HepG2 (cell line): ENCODE data around the gene HLF. TPM values are rescaled to one million over a fixed set of nuclear protein-coding genes. Genes with fewer than 3 reads are reported as not detected.
A peak's percentile ranks its signal among the peaks of the same experiment; 100 is the strongest.

ENCODE experiments used
- ATAC-seq: fragments of 200-7000 bp; cut with Tn5 transposase; 3 replicates; pipeline ENCODE4 v1.9.1; 2020; ENCODE audit warnings: mild to moderate bottlenecking, moderate library complexity
- BruUV-seq: library from RNA; stranded (reverse); fragments of 400-500 nt; replicated peaks from 2 replicates; lab custom pipeline; 2021; lab: Mats Ljungman, UMichigan
- CTCF ChIA-PET: fragments of 300-600 bp; formaldehyde crosslinking; extraction: SDS; loops from one replicate; lab custom pipeline; 2021; ENCODE audit warnings: low total read pairs, inconsistent platforms, low intra/inter-chr PET ratio; lab: Yijun Ruan, JAX
- POLR2A ChIA-PET: fragments of 350-600 bp; sonication (Branson Sonifier 250); formaldehyde crosslinking; loops from one replicate; lab custom pipeline; 2020; ENCODE audit warnings: antibody characterized with exemption, inconsistent platforms; lab: Yijun Ruan, JAX
- DNase-seq: peaks from one replicate; pipeline ENCODE4 v3.0.0-alpha.2; 2015; ENCODE audit warnings: low spot score
- FAIRE-seq: peaks from 3 replicates; lab custom pipeline; 2011; peaks lifted over from hg19 to GRCh38; lab: Jason Lieb, UNC
- H2AFZ ChIP-seq: one replicate; pipeline ENCODE4 v1.6.1; 2011; ENCODE audit warnings: low read length, inconsistent platforms
- H3K27ac ChIP-seq: fragments of 300-600 bp; 3 replicates; pipeline ENCODE4 v1.8.0; 2011; ENCODE audit warnings: mixed run types, mild to moderate bottlenecking, mixed read lengths, low read length, inconsistent platforms; ENCODE audit not compliant: insufficient read depth; ENCODE audit errors: extremely low read length
- H3K27me3 ChIP-seq, 2 experiments: fragments of 200-600 bp in 1 of 2; 2 replicates in 1 of 2; 3 replicates in 1 of 2; pipeline versions ENCODE4 v1.6.0 to v1.8.0; 2011; ENCODE audit warnings: low read length in 2 of 2, mild to moderate bottlenecking in 2 of 2, moderate library complexity in 2 of 2, inconsistent platforms in 1 of 2; ENCODE audit not compliant: insufficient read depth in 2 of 2, control insufficient read depth in 1 of 2
- H3K36me3 ChIP-seq, 2 experiments: fragments of 200-600 bp in 1 of 2; replicated peaks in 1 of 2; 2 replicates in 1 of 2; 3 replicates in 1 of 2; pipeline versions ENCODE4 v1.5.1 to v1.8.0; 2011; ENCODE audit warnings: low read length in 2 of 2, inconsistent platforms in 1 of 2; ENCODE audit not compliant: insufficient read depth in 2 of 2, control insufficient read depth in 1 of 2
- H3K4me1 ChIP-seq: 2 replicates; pipeline ENCODE4 v1.5.1; 2012; ENCODE audit warnings: low read length, inconsistent platforms; ENCODE audit not compliant: insufficient read depth
- H3K4me2 ChIP-seq: 2 replicates; pipeline ENCODE4 v1.6.0; 2011; ENCODE audit warnings: low read depth, low read length, inconsistent platforms
- H3K4me3 ChIP-seq, 3 experiments: fragments of 200-600 bp in 1 of 3; sonication (generic), shearing (Covaris generic) in 1 of 3; replicated peaks in 1 of 3; 2 replicates each; pipeline ENCODE4 v1.5.1; 2011 to 2016; ENCODE audit warnings: low read length in 3 of 3, inconsistent platforms in 2 of 3, low read depth in 2 of 3, mild to moderate bottlenecking in 2 of 3, control low read depth in 1 of 3, mixed read lengths in 1 of 3; ENCODE audit not compliant: insufficient read depth in 1 of 3
- H3K79me2 ChIP-seq: one replicate; pipeline ENCODE4 v1.6.1; 2011; ENCODE audit warnings: low read length, inconsistent platforms; ENCODE audit not compliant: insufficient read depth
- H3K9ac ChIP-seq: 2 replicates; pipeline ENCODE4 v1.6.0; 2011; ENCODE audit warnings: mild to moderate bottlenecking, low read depth, low read length, inconsistent platforms; ENCODE audit not compliant: insufficient read depth
- H3K9me3 ChIP-seq: 2 replicates; pipeline ENCODE4 v1.5.1; 2012; ENCODE audit warnings: mild to moderate bottlenecking, low read length
- H4K20me1 ChIP-seq: 2 replicates; pipeline ENCODE4 v1.6.0; 2011; ENCODE audit warnings: inconsistent platforms, mild to moderate bottlenecking, low read length, moderate library complexity; ENCODE audit not compliant: insufficient read depth
- FOXA3 ChIP-seq: IDR thresholded peaks from 2 replicates; pipeline ENCODE4 v1.6.1; 2016; ENCODE audit warnings: missing genetic modification reagents, missing compliant biosample characterization
- GABPB1 ChIP-seq: IDR thresholded peaks from 2 replicates; pipeline ENCODE4 v1.6.1; 2016; ENCODE audit warnings: mild to moderate bottlenecking, missing genetic modification reagents, moderate library complexity, missing compliant biosample characterization
- MZF1 ChIP-seq: sonication (generic); formaldehyde crosslinking; IDR thresholded peaks from 2 replicates; pipeline ENCODE4 v1.8.1; 2023; ENCODE audit warnings: mild to moderate bottlenecking, missing genetic modification reagents, borderline replicate concordance
- SIN3A ChIP-seq: IDR thresholded peaks from 2 replicates; pipeline ENCODE4 v1.6.1; 2011; ENCODE audit warnings: low read depth, mild to moderate bottlenecking, control low read depth, low read length, borderline replicate concordance
- SOX6 ChIP-seq, 2 experiments: fragments of 450-650 bp in 1 of 2; sonication (generic) in 1 of 2; formaldehyde crosslinking in 1 of 2; IDR thresholded peaks; 2 replicates each; pipeline versions ENCODE4 v1.4.0 to v1.6.1; 2017 to 2020; ENCODE audit warnings: antibody characterized with exemption in 1 of 2, mild to moderate bottlenecking in 1 of 2, missing genetic modification reagents in 1 of 2
- ZFP1 ChIP-seq: IDR thresholded peaks from 2 replicates; pipeline ENCODE4 v1.6.1; 2016
- ZFP90 ChIP-seq: sonication (generic); formaldehyde crosslinking; IDR thresholded peaks from 2 replicates; pipeline ENCODE4 v1.8.0; 2022; ENCODE audit warnings: missing genetic modification reagents, mild to moderate bottlenecking, inconsistent platforms, borderline replicate concordance
- ZNF12 ChIP-seq: sonication (generic); formaldehyde crosslinking; IDR thresholded peaks from 2 replicates; pipeline ENCODE4 v1.5.0; 2020; ENCODE audit warnings: missing genetic modification reagents
- ZNF850 ChIP-seq: sonication (generic); formaldehyde crosslinking; conservative IDR thresholded peaks from 2 replicates; pipeline ENCODE4 v1.9.0; 2021; ENCODE audit warnings: mild to moderate bottlenecking, missing genetic modification reagents
- WGBS: methylation state at CpG from one replicate; pipeline ENCODE4 v1.1.6; 2017; ENCODE audit warnings: low lambda C conversion rate; 5-methylcytosine and 5-hydroxymethylcytosine counted together
- in situ Hi-C: cut with HindIII; loops from 2 replicates; pipeline ENCODE4 v1.10.0; 2017; ENCODE audit warnings: low pct_unique_long_range_greater_than_20kb; ENCODE audit not compliant: extremely low pct_ligation_motif_present
- intact Hi-C: fragments of 100-400 bp; cut with micrococcal nuclease; formaldehyde crosslinking; loops from one replicate; pipeline ENCODE4 v1.10.0; 2022; ENCODE audit not compliant: unreplicated experiment
- polyA plus RNA-seq, 8 experiments: library from polyadenylated mRNA; depleted of rRNA in 3 of 8; stranded (reverse) in 7 of 8; unstranded in 1 of 8; fragments of >200 nt; fragmentation: Illumina TruSeq in 4 of 8; extraction: Trizol in 4 of 8; gene quantifications; 2 replicates each; pipeline versions ENCODE4 v1.2.1 to v1.2.3, GENCODE V29; 2011 to 2016; ENCODE audit warnings: low read depth in 4 of 8, missing spikeins in 1 of 8, mixed read lengths in 1 of 8; ENCODE audit not compliant: insufficient read depth in 1 of 8
- total RNA-seq, 5 experiments: library from RNA; depleted of rRNA; stranded (reverse); fragments of >200 nt; fragmentation: Illumina TruSeq; extraction: Trizol; gene quantifications; 2 replicates each; pipeline ENCODE4 v1.2.3, GENCODE V29; 2016; ENCODE audit warnings: low read depth in 1 of 5
- TF ChIP-seq, protein P1 (sequence below): sonication (generic); formaldehyde crosslinking; IDR thresholded peaks from 2 replicates; pipeline ENCODE4 v1.5.1; 2020; ENCODE audit warnings: mild to moderate bottlenecking, missing genetic modification reagents, moderate library complexity
- TF ChIP-seq, protein P2 (sequence below): sonication (generic); formaldehyde crosslinking; IDR thresholded peaks from 2 replicates; pipeline ENCODE4 v1.5.0; 2020; ENCODE audit warnings: mild to moderate bottlenecking, missing genetic modification reagents
- TF ChIP-seq, protein P3 (sequence below): sonication (generic); formaldehyde crosslinking; IDR thresholded peaks from 2 replicates; pipeline ENCODE4 v1.5.0; 2020; ENCODE audit warnings: mild to moderate bottlenecking, missing genetic modification reagents, borderline replicate concordance
- TF ChIP-seq, protein P4 (sequence below): sonication (generic); formaldehyde crosslinking; IDR thresholded peaks from 2 replicates; pipeline ENCODE4 v1.5.1; 2020; ENCODE audit warnings: missing genetic modification reagents, mild to moderate bottlenecking, borderline replicate concordance
- TF ChIP-seq, protein P5 (sequence below): sonication (generic); formaldehyde crosslinking; IDR thresholded peaks from 2 replicates; pipeline ENCODE4 v1.4.0; 2020; ENCODE audit warnings: missing genetic modification reagents

The HLF gene
- total and polyA plus RNA-seq, 2 of the 13 experiments (the other 11 are each of a cell fraction or from before 2014, with no cell fraction given): 202 to 346 TPM

DNA sequence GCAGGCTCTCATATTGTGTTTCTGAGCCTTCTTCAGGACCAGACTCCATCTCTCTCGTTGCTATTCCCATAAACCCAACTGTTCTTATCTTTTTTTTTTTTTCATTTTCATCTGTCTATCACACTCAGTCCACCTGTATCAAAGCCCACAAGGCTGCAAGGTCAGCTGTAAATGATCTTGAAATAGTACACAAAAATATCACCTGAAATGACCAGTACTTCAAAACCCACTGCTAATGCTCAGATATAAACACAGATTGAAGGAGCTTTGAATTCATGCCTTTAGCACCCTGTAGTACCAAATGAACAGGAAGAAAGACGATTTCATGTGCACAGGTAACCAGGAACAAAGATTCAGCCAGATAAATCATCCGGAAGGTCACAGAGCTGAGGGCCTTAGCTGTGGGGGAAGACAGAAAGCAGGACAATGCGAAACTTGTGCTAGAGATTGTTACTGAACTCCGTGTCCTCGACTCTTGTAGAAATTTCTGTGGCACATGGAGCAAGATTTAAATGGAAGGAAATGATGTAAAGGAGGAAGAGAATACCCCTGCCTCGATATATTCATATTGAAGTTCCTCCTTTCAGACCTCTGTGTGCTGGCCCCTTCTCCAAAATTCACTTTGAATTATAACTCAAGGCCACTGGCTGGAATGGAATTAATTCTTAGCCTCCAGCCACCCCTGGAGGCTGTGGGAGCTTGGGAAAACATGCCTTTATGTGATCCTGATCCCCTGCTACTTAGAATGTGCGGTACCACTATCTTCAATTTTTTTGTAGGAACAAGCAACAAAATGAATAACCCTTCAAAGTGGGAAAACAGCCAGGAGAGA, 4.1 kb downstream of the HLF start:
- DNase-seq (no peak), FAIRE-seq (peak; percentile 12), ATAC-seq (no peak)
- ChIA-PET POLR2A (interaction anchor here (0.9 to 13.8 kb wide), 4 partner anchors 8 to 31 kb away, joined by 3 to 626 read pairs (median 45); no protein-coding TSS in a partner anchor), CTCF (no interaction called here)
- Histone ChIP-seq H3K4me1 (peaks cover 30% of the 10 kb centered on the region), H3K9ac (peak overlapping the region; percentile 97), H2AFZ (no peak overlapping the region), H3K27me3 (peaks cover 0 to 3% of the 10 kb centered on the region in 2 experiments; a peak in 1 of 5 replicates), H4K20me1 (no peaks in the 10 kb centered on the region; the same call in 1 of the 2 replicates), H3K4me2 (peak overlapping the region; percentile 93), H3K36me3 (peaks cover 15 to 57% of the 10 kb centered on the region in 2 experiments), H3K79me2 (peaks cover 89% of the 10 kb centered on the region), H3K9me3 (no peaks in the 10 kb centered on the region), H3K27ac (peak overlapping the region; percentile 84), H3K4me3 (peak overlapping the region; percentile 81 to 93 (median 83))
- BruUV-seq: TSS peak; percentile 54
- intact Hi-C loops (no loop called here), in situ Hi-C loops (no loop called here)
- WGBS: 1% methylated on average over 8 of the region's 8 CpGs
- no peak for TF ChIP-seq ZFP1
- no peak for TF ChIP-seq SIN3A
- TF ChIP-seq, protein P1, sequence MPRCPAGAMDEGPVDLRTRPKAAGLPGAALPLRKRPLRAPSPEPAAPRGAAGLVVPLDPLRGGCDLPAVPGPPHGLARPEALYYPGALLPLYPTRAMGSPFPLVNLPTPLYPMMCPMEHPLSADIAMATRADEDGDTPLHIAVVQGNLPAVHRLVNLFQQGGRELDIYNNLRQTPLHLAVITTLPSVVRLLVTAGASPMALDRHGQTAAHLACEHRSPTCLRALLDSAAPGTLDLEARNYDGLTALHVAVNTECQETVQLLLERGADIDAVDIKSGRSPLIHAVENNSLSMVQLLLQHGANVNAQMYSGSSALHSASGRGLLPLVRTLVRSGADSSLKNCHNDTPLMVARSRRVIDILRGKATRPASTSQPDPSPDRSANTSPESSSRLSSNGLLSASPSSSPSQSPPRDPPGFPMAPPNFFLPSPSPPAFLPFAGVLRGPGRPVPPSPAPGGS (CRISPR knock-in tag): no peak
- TF ChIP-seq MZF1 (CRISPR knock-in tag): no peak
- TF ChIP-seq, protein P2, sequence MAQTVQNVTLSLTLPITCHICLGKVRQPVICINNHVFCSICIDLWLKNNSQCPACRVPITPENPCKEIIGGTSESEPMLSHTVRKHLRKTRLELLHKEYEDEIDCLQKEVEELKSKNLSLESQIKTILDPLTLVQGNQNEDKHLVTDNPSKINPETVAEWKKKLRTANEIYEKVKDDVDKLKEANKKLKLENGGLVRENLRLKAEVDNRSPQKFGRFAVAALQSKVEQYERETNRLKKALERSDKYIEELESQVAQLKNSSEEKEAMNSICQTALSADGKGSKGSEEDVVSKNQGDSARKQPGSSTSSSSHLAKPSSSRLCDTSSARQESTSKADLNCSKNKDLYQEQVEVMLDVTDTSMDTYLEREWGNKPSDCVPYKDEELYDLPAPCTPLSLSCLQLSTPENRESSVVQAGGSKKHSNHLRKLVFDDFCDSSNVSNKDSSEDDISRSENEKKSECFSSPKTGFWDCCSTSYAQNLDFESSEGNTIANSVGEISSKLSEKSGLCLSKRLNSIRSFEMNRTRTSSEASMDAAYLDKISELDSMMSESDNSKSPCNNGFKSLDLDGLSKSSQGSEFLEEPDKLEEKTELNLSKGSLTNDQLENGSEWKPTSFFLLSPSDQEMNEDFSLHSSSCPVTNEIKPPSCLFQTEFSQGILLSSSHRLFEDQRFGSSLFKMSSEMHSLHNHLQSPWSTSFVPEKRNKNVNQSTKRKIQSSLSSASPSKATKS: 0 out of 2 replicates have a peak, but pooled peaks have one; percentile 60
- no peak for TF ChIP-seq ZNF12 (CRISPR knock-in tag)
- TF ChIP-seq, protein P3, sequence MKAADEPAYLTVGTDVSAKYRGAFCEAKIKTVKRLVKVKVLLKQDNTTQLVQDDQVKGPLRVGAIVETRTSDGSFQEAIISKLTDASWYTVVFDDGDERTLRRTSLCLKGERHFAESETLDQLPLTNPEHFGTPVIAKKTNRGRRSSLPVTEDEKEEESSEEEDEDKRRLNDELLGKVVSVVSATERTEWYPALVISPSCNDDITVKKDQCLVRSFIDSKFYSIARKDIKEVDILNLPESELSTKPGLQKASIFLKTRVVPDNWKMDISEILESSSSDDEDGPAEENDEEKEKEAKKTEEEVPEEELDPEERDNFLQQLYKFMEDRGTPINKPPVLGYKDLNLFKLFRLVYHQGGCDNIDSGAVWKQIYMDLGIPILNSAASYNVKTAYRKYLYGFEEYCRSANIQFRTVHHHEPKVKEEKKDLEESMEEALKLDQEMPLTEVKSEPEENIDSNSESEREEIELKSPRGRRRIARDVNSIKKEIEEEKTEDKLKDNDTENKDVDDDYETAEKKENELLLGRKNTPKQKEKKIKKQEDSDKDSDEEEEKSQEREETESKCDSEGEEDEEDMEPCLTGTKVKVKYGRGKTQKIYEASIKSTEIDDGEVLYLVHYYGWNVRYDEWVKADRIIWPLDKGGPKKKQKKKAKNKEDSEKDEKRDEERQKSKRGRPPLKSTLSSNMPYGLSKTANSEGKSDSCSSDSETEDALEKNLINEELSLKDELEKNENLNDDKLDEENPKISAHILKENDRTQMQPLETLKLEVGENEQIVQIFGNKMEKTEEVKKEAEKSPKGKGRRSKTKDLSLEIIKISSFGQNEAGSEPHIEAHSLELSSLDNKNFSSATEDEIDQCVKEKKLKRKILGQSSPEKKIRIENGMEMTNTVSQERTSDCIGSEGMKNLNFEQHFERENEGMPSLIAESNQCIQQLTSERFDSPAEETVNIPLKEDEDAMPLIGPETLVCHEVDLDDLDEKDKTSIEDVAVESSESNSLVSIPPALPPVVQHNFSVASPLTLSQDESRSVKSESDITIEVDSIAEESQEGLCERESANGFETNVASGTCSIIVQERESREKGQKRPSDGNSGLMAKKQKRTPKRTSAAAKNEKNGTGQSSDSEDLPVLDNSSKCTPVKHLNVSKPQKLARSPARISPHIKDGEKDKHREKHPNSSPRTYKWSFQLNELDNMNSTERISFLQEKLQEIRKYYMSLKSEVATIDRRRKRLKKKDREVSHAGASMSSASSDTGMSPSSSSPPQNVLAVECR: no peak; the same call in 1 of the 2 replicates
- no peak for TF ChIP-seq ZFP90 (CRISPR knock-in tag)
- TF ChIP-seq GABPB1 (CRISPR knock-in tag): no peak
- TF ChIP-seq, protein P4, sequence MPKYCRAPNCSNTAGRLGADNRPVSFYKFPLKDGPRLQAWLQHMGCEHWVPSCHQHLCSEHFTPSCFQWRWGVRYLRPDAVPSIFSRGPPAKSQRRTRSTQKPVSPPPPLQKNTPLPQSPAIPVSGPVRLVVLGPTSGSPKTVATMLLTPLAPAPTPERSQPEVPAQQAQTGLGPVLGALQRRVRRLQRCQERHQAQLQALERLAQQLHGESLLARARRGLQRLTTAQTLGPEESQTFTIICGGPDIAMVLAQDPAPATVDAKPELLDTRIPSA (CRISPR knock-in tag): no peak
- TF ChIP-seq ZNF850 (CRISPR knock-in tag): no peak
- no peak for TF ChIP-seq SOX6 (IDR thresholded peaks at IDR 0.05)
- no peak for TF ChIP-seq SOX6 (CRISPR knock-in tag; IDR thresholded peaks at IDR 0.05)
- no peak for TF ChIP-seq FOXA3 (CRISPR knock-in tag)
- TF ChIP-seq, protein P5, sequence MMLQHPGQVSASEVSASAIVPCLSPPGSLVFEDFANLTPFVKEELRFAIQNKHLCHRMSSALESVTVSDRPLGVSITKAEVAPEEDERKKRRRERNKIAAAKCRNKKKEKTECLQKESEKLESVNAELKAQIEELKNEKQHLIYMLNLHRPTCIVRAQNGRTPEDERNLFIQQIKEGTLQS (CRISPR knock-in tag): no peak
